SKM-1 treated with dmso at 0.1 percent for 144 hours (cell line): ENCODE measurements around the gene GRIK2.

Experiments
- DNase-seq: peaks from one replicate; lab custom pipeline; 2025; ENCODE audit not compliant: unreplicated experiment; lab: John Stamatoyannopoulos, UW

GRIK2 gene

DNA sequence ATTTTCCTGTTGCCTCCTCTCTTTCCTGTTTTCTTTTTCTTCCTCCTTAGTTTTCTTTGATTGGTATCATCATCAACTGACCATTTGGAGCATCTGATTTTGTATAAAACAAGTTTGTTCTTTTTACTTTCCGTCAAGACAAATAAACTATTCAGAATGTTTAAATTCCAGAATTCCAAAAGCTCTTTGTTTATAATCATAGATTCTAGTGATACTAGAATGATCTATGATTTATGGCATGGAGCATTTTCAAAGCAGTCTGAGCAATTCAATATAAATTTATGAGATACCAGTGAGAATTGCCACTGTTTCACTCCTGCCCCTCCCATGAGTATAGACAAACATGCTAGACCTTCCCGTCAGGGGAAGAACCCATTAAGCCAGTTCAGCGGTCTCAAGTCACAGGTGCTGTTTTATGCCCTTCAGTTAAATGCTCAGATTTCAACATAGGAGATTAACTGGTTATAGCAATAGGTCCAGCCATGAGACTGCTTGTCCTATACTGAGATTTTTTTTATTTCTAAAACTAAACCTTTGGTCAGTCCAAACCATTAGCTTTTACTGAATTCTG, 60.7 kb downstream of the GRIK2 start:
- no peak for DNase-seq

- no peak for DNase-seq
Measured at GRCh38 chr6:101458336-101458735, 64.8 kb downstream of the GRIK2 start.

DNA sequence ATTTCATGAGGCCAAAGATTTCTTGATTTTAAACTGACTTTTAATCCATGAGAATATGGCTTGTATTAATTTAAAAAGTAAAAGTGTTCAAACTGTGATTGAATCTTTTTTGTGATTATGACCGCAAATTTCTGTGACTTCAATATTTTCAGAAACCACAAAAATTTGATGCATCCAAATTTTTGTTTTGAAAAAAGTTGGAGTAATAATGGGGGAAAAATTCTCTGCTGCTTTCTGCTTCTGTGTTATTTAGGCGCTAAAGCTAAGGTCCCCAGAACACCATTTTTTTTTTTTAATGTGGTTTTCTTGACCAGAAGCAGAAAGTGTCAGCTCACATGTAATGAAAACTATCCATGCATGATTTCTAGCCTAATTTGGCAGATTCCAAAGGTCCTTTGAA, 65.3 kb downstream of the GRIK2 start:
- no peak for DNase-seq

- DNase-seq, result no peak
Measured at GRCh38 chr6:101462576-101462975, 69.1 kb downstream of the GRIK2 start.

GRCh38 chr6:101465863-101466262, 72.4 kb downstream of the GRIK2 start:
- DNase-seq, result no peak

DNA sequence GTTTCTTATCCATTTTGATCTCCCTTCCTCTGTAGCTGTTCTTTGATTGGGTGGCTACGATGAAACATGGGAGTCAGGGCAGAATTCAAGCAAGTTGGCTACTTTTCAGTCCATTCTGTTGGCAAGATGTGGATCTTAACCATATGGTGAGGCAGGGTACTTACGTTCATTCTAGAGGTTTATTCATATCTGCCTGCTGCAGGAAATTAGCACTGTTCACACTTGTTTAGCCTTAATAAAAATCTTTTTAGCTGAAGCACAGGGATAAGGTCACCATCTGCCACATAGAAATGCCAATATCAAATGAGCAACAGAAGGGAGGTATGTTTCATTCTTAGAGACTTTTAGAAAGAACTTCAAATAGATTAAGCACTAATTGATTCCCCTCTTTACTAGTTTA, 83.9 kb downstream of the GRIK2 start:
- DNase-seq, result no peak

DNA sequence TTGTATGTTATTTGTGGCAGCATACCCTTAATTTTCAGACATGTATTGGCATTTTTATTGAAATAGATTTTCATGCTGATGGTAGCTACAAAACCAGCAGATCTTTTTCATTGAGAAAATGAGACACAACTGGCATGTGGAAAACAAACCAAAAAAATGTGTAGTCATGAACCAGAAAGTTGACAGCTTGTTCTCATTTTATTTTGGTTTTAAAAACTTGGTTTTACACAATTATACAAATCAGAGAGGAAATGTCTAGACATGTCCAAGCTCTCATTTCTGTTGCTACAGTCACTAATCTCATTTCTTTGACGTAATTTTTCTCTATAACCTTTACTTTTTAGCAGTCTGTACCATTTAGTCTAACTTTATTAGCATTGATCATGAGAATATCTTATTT, 85.4 kb downstream of the GRIK2 start:
- DNase-seq, result no peak

DNA sequence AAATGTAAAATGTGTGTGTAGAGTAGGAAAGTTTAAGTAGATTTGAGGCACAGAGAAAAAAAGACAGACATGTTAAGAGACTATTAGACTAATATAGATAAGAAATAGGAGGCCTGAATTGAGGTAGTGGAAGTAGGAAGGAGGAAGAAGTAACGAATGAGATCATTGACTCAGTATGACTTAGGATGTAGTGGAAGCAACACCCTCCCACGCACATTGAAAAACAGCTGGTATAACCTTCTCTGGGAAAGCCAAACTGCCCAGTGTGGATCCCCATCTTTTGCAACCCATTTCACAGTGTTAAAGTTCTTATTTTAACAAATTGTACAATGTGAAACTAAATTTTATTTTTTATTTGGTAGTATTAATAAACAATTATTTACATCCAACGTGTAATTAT, 89.1 kb downstream of the GRIK2 start:
- DNase-seq, result no peak

DNA sequence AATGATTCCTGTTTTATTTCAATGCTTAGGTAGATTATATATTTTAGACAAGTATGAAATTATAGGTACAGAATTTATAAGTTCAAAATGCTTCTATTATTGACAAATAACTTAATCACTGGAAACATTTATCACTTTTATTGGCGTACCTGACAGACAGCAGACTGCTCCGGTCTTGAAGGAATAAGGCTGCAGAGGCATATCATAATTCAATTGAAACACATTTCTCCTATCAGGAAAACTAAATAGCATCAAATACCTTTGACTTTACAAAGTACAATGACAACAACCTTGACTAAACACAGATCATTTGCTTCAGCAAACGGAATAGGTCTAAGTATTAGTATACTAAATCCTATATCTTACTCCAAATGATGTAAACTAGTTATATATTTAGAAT, 91.3 kb downstream of the GRIK2 start:
- no peak for DNase-seq

GRCh38 chr6:101486124-101486523, 92.6 kb downstream of the GRIK2 start:
- DNase-seq, result no peak

DNA sequence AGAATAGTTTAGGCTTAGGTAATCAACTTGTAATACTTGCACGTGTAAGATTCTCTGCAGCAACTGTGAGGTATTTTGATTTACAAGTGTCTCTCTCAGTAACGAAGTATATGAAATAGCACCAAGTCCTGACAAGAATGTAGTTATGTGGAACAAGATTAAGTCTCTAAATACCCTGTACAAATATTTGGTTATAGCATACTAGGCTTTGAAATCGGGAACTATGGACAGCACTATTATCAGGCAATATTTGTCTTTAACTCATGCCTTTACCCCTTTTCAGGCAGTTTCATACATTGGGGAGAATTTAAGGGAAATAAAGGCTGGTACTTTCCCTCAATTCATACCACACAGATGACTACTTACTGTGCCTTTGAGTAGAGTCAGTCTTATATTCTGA, 93.2 kb downstream of the GRIK2 start:
- no peak for DNase-seq

DNA sequence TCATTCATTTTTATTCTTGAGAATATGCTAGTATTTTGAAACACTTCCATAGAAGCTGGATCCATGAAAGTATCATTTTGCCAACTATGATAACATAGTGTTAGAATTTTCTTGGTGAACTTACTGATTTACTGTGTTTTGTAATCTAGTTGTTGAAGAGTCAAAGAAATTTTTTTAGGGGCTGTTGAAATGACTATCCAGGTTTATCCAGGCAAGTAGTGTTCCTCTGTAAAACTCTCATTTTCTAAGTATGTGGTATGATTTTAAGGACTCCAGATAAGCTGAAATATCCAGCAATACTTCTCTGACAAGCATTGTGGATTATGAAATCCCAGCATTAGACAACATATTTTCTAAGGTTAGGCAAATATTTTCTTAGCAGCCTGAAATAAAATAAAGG, 95.9 kb downstream of the GRIK2 start:
- DNase-seq, result no peak

DNA sequence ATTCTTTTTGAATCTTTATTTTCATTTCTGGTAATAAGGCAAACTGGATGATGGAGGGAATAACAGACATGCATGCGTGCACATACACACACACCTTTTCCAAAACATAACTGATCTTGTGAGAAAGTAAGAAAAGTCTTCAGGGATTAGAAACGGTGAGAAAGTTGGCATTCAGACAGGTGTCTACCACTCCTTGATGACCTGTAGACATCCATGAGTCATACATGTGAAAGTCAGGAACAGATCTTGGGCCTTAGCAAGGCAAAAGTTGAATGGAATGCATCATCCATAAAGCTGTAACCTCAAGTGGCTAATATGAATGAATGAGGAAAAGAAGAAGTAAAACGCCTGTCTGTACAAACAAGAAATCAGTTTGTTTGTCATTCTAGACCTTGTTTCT, 97.3 kb downstream of the GRIK2 start:
- DNase-seq, result no peak

DNA sequence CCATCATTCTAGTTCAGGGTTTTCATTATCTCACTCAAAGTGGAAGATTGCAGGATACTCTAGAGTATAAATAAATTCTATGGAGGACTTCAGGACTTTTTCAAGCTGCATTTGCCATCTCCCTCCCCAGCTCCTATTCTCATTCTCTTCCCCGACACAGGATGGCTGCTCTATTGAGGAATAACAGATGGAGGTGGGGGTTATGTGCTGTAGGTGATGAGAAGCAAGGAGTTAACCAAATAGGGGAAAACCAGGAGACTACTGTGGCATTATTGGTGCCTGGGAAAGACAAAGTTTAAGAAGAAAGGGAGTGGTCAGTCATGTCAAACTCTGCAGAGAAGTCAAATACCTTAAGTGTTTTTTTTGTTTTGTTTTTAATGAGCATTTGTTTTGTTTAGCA, 109.3 kb downstream of the GRIK2 start:
- DNase-seq, result no peak

DNA sequence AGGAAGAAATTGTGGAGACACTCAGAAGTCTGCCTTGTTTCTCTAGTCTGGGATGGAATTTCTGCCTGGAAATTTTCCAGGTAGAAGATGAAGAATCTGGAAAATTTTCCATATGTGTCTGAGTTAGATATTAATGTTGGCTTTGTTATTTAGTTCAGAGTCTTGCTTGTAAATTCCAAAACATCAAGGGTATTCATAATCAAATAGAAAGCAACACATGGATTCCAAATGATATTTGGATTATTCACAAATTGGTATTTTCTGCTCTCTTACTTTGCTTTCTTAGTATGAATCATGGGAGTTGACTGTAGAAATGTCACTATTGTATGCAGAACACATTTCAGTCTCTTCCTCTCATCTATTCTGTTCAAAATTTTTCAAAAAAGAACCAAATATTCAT, 116.0 kb downstream of the GRIK2 start:
- no peak for DNase-seq

DNA sequence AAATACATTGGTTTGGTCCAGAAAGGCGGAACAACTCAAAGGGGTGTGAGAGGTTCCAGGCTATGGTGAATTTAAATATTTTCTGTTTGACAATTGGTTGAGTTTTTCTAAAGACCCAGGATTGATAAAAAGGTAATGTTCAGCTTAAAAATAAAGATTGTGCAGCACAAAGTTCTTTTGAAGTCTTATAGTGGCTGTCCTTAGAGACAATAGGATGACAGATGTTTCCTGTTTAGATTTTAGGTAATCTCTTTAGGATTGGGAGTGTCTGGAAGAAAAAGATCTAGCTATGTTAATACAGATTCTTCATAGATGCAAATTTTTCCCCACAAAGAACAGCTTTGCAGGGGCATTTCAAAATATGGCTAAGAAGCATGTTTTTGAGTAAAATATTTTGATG, 119.7 kb downstream of the GRIK2 start:
- DNase-seq, result no peak

DNA sequence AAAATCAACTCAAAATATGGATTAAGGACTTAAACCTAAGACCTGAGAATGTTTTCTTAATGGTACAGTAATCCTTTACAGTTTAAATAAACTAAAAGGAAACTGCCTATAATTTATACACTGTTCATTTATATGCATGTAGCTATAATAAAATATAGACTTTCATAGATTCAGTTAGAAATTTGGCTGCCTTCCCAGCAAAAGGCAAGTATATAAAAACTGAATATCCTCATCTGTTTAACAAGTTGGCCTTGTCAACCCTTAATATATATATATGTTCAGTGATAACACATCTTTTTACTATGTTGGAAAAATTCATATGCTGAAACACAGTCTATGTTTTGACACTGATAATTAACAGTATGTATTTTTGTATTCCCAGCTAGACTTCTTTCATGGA, 123.1 kb downstream of the GRIK2 start:
- DNase-seq, result no peak

- DNase-seq, result no peak
Measured at GRCh38 chr6:101517632-101518031, 124.1 kb downstream of the GRIK2 start.

DNA sequence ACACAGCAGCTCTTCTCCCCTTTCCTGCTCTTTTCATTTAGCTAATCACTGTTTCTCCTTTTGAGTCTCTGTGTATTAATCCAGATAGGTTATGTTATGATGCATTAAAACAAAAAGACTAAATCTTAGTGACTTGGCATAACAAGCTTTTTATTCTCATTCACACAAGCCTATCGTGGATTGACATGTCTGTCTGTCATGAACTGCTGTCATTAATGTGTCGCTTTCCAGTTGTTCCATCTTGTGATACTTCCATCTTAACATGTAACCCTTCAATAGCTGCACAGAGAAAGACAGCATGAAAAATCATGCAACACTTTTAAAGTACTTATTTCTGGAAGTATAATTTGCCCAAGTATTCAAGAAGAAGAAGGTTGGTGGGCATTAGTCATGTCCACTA, 128.7 kb downstream of the GRIK2 start:
- DNase-seq, result no peak

GRCh38 chr6:101527467-101527866, 134.0 kb downstream of the GRIK2 start:
- DNase-seq, result no peak

DNA sequence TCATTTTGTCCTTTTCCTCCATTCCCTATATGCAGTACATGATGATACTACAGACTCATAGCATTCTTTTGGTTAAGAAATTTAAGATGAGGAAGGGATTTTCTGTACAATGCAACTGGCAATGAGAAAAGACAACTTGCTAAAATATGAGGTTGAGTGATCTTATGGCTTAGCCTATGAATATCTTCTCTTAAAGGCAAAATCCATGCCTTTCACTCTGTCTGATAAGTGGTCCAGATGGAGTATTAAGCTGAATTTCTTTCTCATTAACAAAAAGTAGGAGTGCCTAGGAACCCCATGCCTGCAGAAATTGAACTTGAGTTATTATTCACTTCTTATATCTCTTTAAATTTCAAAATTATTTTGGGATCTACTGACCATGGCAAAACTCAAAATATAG, 135.3 kb downstream of the GRIK2 start:
- no peak for DNase-seq

GRCh38 chr6:101531538-101531937, 138.0 kb downstream of the GRIK2 start:
- DNase-seq, result no peak

DNA sequence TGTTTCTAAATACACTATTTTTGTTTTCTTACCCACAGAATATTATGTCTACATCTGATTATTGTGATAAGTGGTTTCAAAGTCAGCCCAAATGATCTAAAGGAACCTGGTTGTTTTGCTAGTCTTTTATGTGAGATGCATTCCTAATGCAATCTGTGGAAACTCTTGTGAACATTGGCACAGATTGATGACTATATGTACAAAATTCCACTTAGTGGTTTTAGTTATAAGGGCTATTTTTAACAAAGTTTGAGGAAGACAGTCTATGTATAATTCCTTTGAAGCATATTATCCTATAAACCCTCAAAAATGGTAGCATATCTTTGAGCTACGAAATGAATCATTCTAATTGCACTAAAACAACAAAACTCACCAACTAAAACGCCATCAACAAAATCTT, 140.9 kb downstream of the GRIK2 start:
- DNase-seq, result no peak

GRCh38 chr6:101534821-101535220, 141.3 kb downstream of the GRIK2 start:
- no peak for DNase-seq
